Loucy (cell line): Measurements from ENCODE around the gene CLTA.

Experiments
- H2AFZ ChIP-seq: fragments of 200-600 bp; sonication (generic); 2 replicates; pipeline ENCODE4 v1.6.0; 2016; ENCODE audit warnings: antibody characterized with exemption, mild to moderate bottlenecking, low read length, moderate library complexity
- H3F3A ChIP-seq: fragments of 200-600 bp; 2 replicates; pipeline ENCODE4 v1.6.0; 2016; ENCODE audit warnings: antibody characterized with exemption, low read depth, mild to moderate bottlenecking
- H3K27me3 ChIP-seq: fragments of 200-600 bp; sonication (generic); 2 replicates; pipeline ENCODE4 v1.6.1; 2014; ENCODE audit warnings: low read length, mild to moderate bottlenecking; ENCODE audit not compliant: insufficient read depth, poor library complexity, severe bottlenecking
- H3K36me3 ChIP-seq: fragments of 200-600 bp; sonication (generic); 2 replicates; pipeline ENCODE4 v1.6.1; 2016; ENCODE audit warnings: low read length; ENCODE audit not compliant: insufficient read depth
- H3K4me1 ChIP-seq: fragments of 200-600 bp; sonication (generic); 2 replicates; pipeline ENCODE4 v1.5.1; 2014; ENCODE audit warnings: low read length, mild to moderate bottlenecking; ENCODE audit not compliant: insufficient read depth, poor library complexity, severe bottlenecking
- H3K4me2 ChIP-seq: fragments of 200-600 bp; sonication (generic); 2 replicates; pipeline ENCODE4 v1.6.0; 2014; ENCODE audit warnings: antibody characterized with exemption, low read length, low read depth, mild to moderate bottlenecking; ENCODE audit not compliant: poor library complexity, severe bottlenecking
- H3K4me3 ChIP-seq: fragments of 200-600 bp; sonication (generic); 2 replicates; pipeline ENCODE4 v1.5.1; 2014; ENCODE audit warnings: low read length, mild to moderate bottlenecking, mixed read lengths; ENCODE audit not compliant: poor library complexity, severe bottlenecking
- H3K79me2 ChIP-seq: fragments of 200-600 bp; sonication (generic); 2 replicates; pipeline ENCODE4 v1.6.1; 2014; ENCODE audit warnings: low read length; ENCODE audit not compliant: insufficient read depth
- H3K9ac ChIP-seq: fragments of 200-600 bp; sonication (generic); 2 replicates; pipeline ENCODE4 v1.6.0; 2014; ENCODE audit warnings: mild to moderate bottlenecking, low read depth, low read length, moderate library complexity; ENCODE audit not compliant: poor library complexity, severe bottlenecking
- H3K9me2 ChIP-seq: fragments of 200-600 bp; sonication (generic); replicated peaks from 2 replicates; pipeline ENCODE4 v1.6.1; 2016; ENCODE audit warnings: low read depth, low read length, mixed read lengths
- H3K9me3 ChIP-seq: fragments of 200-600 bp; sonication (generic); 2 replicates; pipeline ENCODE4 v1.6.1; 2014; ENCODE audit warnings: mild to moderate bottlenecking, antibody characterized with exemption, low read length, low read depth; ENCODE audit not compliant: insufficient read depth
- H4K20me1 ChIP-seq: fragments of 200-600 bp; sonication (generic); 2 replicates; pipeline ENCODE4 v1.6.0; 2014; ENCODE audit warnings: antibody characterized with exemption, low read length, mild to moderate bottlenecking; ENCODE audit not compliant: insufficient read depth, poor library complexity, severe bottlenecking
- CTCF ChIP-seq: fragments of 200-600 bp; sonication (generic); conservative IDR thresholded peaks from 2 replicates; pipeline ENCODE4 v1.5.1; 2014; ENCODE audit warnings: mild to moderate bottlenecking, antibody characterized with exemption, low read length
- EZH2phosphoT487 ChIP-seq: fragments of 200-600 bp; IDR thresholded peaks from 2 replicates; pipeline ENCODE4 v1.6.1; 2018; ENCODE audit warnings: antibody characterized with exemption, mild to moderate bottlenecking, moderate library complexity, borderline replicate concordance

CLTA gene

DNA sequence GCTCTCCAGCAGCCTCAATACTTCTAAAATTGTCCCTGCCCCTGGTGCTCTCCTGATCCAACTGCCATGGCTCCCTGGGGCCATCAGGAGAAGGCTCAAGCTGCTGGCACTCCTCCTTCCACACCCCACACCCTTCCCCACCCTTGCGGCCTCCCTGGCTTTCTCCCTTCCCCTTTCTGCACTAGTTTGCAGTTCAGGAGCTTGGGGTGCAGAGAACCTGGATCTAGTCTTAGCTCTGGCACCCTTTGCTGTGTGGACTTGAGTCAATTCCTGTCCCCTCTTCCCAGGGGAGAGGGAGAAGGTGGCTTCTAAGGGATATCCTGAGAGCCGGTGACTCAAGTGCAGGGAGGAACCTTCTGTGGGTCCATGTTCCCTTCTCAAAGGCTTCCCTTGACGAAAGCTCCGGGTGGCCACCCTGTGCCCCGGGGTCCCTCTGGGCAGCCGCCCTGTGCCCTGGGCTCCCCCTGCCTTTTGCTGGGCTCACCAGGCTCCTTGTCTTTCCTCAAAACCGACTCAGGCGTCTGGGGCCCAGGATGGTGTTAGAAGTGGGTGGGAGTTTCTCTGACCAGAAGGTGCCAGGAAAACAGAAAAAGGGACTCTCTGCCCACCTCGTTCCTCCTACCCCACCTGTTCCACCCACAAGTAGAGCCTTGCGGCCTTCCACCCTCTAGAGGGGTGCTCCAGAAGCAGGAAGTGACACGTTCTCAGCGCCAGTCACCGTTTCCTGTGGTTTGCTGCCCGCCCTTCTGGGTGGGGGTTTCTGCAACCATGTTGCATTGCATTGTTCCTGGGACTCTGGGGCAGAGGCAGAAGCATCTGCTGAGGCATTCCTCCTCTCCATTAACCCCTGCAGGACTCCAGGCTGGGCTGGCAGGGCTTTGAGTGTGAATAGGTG is 39.2 kb upstream of the CLTA start:
- Histone ChIP-seq H3K9me2 (no peaks in the 10 kb centered on the region), H3K9ac (peak overlapping the region; percentile 98), H3K27me3 (no peaks in the 10 kb centered on the region), H3K4me1 (peaks cover 39% of the 10 kb centered on the region), H3K4me3 (peak overlapping the region; percentile 82), H3K79me2 (peaks cover 13% of the 10 kb centered on the region; the same call in 1 of the 2 replicates), H2AFZ (peak overlapping the region; percentile 29; the same call in 1 of the 2 replicates), H3K9me3 (peaks cover 3% of the 10 kb centered on the region; the same call in 1 of the 2 replicates), H3K4me2 (peak overlapping the region; percentile 97), H3F3A (peaks cover 2% of the 10 kb centered on the region; the same call in 1 of the 2 replicates), H4K20me1 (no peaks in the 10 kb centered on the region), H3K36me3 (no peaks in the 10 kb centered on the region)
- TF ChIP-seq CTCF, result no peak
- no peak for TF ChIP-seq EZH2phosphoT487

GRCh38 chr9:36152741-36153438 is 37.8 kb upstream of the CLTA start:
- peak overlapping the region; percentile 98 for H3K9ac ChIP-seq
- H3F3A ChIP-seq, result peaks cover 2% of the 10 kb centered on the region; the same call in 1 of the 2 replicates
- peaks cover 39% of the 10 kb centered on the region for H3K4me1 ChIP-seq
- no peaks in the 10 kb centered on the region for H4K20me1 ChIP-seq
- H3K9me2 ChIP-seq, result no peaks in the 10 kb centered on the region
- H3K4me3 ChIP-seq, result peak overlapping the region; percentile 82
- peaks cover 5% of the 10 kb centered on the region; the same call in 1 of the 2 replicates for H3K9me3 ChIP-seq
- H3K27me3 ChIP-seq, result no peaks in the 10 kb centered on the region
- peak overlapping the region; percentile 97 for H3K4me2 ChIP-seq
- no peak overlapping the region for H2AFZ ChIP-seq
- no peaks in the 10 kb centered on the region for H3K36me3 ChIP-seq
- peaks cover 13% of the 10 kb centered on the region; the same call in 1 of the 2 replicates for H3K79me2 ChIP-seq
- TF ChIP-seq CTCF (no peak), EZH2phosphoT487 (no peak)

GRCh38 chr9:36153746-36154145 is 37.0 kb upstream of the CLTA start:
- Histone ChIP-seq H3K36me3 (no peaks in the 10 kb centered on the region), H3K4me3 (no peak overlapping the region), H3K27me3 (no peaks in the 10 kb centered on the region), H2AFZ (no peak overlapping the region), H3K4me2 (no peak overlapping the region), H3K9me2 (no peaks in the 10 kb centered on the region), H3K79me2 (peaks cover 13% of the 10 kb centered on the region; the same call in 1 of the 2 replicates), H3K9me3 (peaks cover 5% of the 10 kb centered on the region; the same call in 1 of the 2 replicates), H3K9ac (no peak overlapping the region), H3F3A (peaks cover 2% of the 10 kb centered on the region; the same call in 1 of the 2 replicates), H4K20me1 (no peaks in the 10 kb centered on the region), H3K4me1 (peaks cover 33% of the 10 kb centered on the region)
- TF ChIP-seq CTCF (no peak), EZH2phosphoT487 (no peak)
